GM21423 (cell line): Measurements from ENCODE around the gene LMLN.
"Not testable (repeated sequence)": the region's sequence is repeated elsewhere in the genome, so short reads cannot be mapped to it uniquely, and the experiment has no call there.

ENCODE experiments used
- ATAC-seq: cut with Tn5 transposase; IDR thresholded peaks from one replicate; pipeline ENCODE4 v1.9.1; 2021; ENCODE audit warnings: mild to moderate bottlenecking, moderate library complexity; ENCODE audit not compliant: unreplicated experiment

Gene LMLN

DNA sequence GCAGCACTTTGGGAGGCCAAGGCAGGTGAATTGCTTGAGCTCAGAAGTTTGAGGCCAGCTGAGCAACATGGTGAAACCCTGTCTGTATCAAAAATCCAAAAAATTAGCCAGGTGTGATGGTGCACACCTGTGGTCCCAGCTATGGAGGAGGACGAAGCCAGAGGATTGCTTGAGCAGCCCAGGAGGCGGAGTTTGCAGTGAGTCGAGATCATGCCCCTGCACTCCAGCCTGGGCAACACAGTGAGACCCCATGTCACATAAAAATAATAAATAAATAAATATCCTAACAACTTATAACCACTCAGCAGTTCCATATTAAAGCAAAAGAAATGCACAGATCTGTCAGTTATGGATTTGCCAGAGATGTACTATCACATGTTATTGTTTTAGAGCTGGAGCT is 62.6 kb downstream of the LMLN start:
- no peak for ATAC-seq

DNA sequence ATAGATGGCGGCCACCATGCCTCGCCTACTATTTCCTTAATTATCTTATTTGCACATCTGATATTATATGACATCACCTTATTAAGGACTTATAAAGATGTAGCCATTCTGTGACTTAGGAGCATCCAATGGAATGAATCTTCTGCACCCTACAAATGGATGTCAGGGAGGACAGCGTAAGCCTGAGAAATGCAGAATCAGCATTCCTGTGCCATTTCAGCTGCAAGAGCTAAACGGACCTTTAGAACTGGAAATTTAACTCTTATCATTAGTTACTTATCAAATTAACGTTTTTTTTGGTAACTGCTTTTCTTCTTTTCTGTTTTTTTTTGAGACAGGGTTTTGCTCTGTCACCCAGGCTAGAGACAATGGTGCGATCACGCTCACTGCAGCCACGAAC is 65.6 kb downstream of the LMLN start:
- ATAC-seq, result no peak

DNA sequence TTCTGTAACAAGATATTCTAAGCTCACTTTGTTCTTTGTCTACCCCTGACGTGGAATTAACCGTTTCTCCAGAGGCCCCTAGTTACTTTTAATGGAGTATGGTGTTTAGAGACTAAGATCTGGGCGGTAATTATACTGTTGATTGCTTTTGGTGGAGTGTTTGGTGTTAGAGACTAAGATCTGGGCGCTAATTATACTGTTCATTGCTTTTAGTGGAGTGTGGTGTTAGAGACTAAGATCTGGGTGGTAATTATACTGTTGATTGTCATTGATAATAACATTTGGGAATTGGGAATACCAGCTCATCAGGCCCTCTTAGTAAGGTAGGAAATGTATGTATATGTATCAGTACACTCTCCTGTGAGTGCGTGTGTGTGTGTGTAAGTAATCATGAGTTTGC is 66.6 kb downstream of the LMLN start:
- ATAC-seq, result no peak

DNA sequence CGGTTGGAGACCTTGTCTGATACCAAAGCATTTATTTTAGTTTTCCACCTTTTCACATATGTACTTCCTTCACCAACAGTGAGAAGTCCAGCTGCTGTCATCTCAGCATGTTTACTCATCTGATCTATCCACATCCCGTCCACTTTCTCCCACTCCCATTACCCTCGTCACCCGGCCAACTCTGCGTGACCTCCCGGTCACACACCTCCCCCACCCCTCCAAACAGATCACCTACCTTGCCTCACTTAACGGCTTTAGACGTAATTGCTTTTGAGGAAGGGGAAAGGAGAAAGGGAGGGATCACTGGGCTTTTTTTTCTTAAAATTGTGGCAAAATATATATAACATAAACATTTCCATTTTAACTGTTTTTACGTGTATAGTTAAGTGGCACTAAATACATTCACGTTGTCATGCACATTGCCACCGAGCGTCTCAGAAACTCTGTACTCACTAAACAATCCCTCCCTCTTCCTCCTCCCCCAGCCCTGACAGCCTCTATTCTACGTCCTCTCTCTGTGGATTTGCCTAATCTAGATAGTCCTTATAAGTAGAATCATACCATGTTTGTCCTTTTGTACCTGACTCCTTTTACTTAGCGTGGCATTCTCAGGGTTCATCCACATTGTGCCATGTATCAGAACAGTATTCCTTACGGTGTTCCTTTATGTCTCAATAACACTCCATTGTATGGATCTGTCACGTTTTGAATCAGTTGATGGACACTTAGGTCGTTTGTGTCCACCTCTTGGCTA is 67.2 kb downstream of the LMLN start:
- no peak for ATAC-seq

GRCh38 chr3:198027799-198028390 is 67.9 kb downstream of the LMLN start:
- ATAC-seq, result no peak

GRCh38 chr3:198028718-198029117 is 68.7 kb downstream of the LMLN start:
- ATAC-seq, result no peak

GRCh38 chr3:198030125-198030524 is 70.1 kb downstream of the LMLN start:
- ATAC-seq, result no peak

GRCh38 chr3:198030726-198031125 is 70.7 kb downstream of the LMLN start:
- ATAC-seq, result no peak

GRCh38 chr3:198032039-198032936 is 72.3 kb downstream of the LMLN start:
- no peak for ATAC-seq

DNA sequence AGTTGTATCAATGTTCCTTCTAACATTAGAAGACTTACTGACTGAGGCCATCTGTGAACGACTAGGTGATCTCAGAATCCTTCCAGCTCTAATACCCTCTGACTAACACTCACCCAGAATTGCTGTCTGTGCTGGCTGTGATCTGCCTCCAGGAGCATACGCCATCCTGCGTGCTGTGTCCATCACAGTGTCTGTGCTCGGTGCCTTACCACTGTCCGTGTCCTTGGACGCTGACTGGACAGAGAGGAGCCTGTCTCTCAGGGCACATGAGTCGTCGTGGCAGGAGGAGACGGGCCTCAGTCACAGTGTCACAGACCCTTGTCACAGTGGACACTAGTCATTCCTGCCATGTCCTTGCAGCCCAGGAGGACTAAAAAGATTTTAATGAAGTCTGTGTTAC is 83.1 kb downstream of the LMLN start:
- no peak for ATAC-seq

- ATAC-seq, result no peak
These were observed 86.3 kb downstream of the LMLN start for GRCh38 chr3:198046120-198046857.

DNA sequence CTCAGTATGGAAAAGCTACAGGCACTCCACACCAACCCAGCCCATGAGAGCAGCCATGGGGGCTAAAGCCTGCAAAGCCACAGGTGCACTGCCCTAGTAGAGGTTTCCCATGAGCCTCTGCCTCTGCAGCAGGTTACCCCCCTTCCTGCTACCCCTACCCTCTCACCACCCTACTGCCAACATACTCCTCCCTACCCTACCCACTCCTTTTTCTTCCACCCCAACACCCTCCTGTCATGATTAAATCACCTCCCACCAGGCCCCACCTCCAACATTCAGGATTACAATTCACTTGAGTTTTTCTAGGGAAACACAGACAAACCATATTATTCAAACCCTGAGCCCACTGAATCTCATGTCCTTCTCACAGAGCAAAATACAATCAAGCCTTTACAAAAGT is 88.4 kb downstream of the LMLN start:
- ATAC-seq, result no peak

DNA sequence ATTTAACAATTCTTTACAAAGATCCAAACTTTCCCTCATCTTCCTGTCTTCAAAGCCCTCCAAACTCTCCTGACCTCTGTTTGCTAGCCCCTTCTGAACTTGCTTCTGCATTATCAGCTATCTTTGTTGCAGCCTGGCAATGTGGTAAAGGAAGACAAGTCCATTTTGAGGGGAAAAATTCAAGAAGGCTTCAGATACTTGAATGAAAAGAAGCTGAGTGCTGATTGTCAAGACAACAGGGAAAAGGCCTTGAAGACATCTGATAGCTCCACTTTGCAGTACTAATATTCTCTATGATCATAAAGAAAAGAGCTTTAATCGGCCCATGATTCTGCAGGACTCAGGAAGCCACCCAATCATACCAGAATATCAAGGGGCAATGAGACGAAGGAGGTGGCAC is 91.8 kb downstream of the LMLN start:
- ATAC-seq, result no peak

DNA sequence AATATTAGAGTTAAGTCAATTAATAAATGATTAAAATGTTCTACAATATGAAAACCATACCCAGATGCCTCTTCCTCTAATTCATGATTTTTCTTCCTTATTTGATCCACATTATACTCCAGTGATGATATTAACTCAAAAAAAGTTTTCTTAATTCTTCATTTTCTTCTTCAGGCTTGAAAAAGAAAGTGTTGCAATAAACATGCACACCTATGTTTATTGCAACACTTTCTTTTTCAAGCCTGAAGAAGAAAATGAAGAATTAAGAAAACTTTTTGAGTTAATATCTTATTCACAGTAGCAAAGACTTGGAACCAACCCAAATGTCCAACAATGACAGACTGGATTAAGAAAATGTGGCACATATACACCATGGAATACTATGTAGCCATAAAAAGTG is 93.4 kb downstream of the LMLN start:
- ATAC-seq, result not testable (repeated sequence)

DNA sequence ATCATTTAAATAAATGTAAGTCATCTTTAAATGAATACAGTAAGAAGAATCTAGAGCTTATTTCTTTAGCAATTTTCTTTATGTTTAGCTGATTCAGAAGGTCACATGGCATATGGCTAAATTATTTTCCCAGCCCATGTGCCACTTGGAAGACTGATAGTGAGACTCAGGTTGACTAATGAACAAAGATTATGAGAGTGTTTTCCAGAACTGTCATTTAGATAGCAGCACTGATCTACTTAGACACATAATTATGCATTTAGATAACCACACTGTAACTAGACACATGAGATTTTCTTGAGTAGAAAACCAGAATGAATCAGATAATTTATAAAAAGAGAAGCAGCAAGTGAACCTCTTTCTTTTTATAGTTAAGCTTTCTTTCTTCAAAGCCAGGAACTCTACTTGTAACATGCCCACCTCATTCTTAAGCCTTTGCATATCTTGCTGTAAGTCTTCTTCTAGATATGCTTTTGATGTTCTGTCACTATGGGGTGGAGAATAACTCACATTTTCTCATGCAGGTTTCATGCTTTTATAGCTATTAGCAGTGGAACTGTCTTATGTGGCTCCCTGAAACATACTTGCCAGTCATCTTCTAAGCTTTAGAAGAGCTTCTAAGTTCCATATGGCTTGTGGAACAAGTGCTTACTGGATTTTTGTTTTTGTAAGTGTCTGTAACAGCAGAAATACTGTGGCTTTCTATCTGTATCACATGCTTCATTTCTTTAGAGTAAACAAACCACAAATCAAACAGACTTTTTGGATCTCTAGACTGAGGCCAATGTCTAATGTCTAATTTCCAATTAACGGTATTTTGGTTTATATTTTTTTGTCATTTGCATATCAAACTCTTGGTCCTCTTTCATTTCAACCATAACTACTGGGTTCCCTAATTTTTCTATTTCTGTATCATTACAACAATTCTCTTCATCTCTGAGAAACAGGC is 101.4 kb downstream of the LMLN start:
- no peak for ATAC-seq

DNA sequence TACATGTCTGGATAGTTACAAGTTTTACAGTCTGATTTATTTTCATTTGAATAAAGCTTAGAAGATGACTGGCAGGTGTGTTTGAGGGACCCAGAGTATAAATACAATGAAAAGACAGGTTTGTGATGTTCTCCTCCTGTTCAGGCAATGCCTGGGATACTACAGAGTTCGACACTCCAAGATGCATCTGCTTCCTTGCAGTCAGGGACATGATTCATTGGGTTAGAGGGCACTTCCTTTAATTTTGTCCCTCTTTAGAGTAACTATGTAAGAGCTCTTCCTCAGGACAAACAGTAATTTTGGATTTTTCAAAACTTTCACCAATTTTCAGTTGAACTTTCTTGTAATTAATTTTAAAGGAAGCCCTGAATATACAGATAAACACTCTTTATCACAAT is 102.0 kb downstream of the LMLN start:
- ATAC-seq, result no peak

- no peak for ATAC-seq
These were observed 104.4 kb downstream of the LMLN start for GRCh38 chr3:198064420-198064819.

- ATAC-seq, result no peak
These were observed 105.9 kb downstream of the LMLN start for GRCh38 chr3:198065897-198066296.

- no peak for ATAC-seq
These were observed 107.4 kb downstream of the LMLN start for GRCh38 chr3:198067416-198067815.

DNA sequence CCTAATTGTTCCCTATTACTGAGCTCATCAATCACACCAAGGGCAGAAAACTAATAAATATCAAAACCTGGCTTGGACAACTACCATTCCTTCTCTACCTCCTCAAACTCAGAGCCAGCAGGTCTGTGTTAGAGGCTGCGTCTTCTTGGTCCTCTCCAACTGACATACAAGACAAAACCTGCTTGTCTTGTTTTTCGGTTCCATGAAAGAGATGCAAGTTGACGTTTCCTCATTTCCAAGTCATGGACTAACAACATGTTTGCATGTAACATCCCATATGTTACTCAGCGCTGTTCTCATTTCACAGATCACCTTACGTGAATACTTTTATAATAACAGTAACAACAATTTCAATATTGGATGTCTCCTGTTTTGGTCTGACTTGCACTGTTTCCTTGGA is 110.9 kb downstream of the LMLN start:
- ATAC-seq, result no peak
